Activated naive CD4-positive, alpha-beta T cell treated with anti-CD3 and anti-CD28 coated beads, Interleukin-2, amount 10 ng/mL, durations not matched to agents 7 days and 5 days (primary cell): ENCODE measurements around the gene SH3PXD2A.

ENCODE experiments used
- CTCF ChIA-PET: fragments of 350-600 bp; sonication (Branson Sonifier 250); formaldehyde crosslinking; loops from one replicate; lab custom pipeline; 2021; ENCODE audit warnings: antibody characterized with exemption; lab: Charles Lee
- DNase-seq: peaks from one replicate; pipeline ENCODE4 v3.0.0-alpha.2; 2020
- H3K27ac Mint-ChIP-seq: one replicate; pipeline ENCODE4 v1.8.0; 2021; ENCODE audit warnings: mild to moderate bottlenecking, moderate library complexity, mixed read lengths
- H3K27me3 Mint-ChIP-seq: one replicate; pipeline ENCODE4 v1.8.0; 2021; ENCODE audit warnings: mild to moderate bottlenecking, mixed read lengths
- H3K36me3 Mint-ChIP-seq: one replicate; pipeline ENCODE4 v1.8.0; 2021; ENCODE audit warnings: mixed read lengths
- H3K4me1 Mint-ChIP-seq: one replicate; pipeline ENCODE4 v1.8.0; 2021; ENCODE audit warnings: mixed read lengths
- H3K4me3 Mint-ChIP-seq: one replicate; pipeline ENCODE4 v1.8.0; 2021; ENCODE audit warnings: mild to moderate bottlenecking, moderate library complexity, mixed read lengths
- H3K9me3 Mint-ChIP-seq: one replicate; pipeline ENCODE4 v1.8.0; 2021; ENCODE audit warnings: mixed read lengths

Gene SH3PXD2A

DNA sequence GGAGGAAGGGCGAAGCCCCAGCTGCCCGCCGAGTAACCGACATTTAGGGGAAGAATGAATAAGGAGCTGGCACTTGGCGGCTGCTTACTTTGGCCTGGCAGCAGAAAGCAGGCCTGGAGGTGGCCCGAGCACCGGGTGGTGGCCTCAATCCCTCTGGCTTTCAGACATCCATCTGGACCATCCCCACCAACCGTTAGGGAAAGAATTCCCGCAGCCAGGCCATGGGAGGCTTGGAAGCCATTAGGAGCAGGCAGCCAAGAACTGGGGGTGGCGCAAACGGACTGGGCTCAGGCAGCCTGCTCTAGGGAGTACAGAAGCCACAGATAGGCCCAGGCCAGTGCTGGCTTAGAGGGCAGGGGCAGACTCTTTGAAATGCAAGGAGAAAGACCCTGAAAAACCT is 229.2 kb downstream of the SH3PXD2A start:
- H3K36me3 Mint-ChIP-seq, result peaks cover 3% of the 10 kb centered on the region
- H3K9me3 Mint-ChIP-seq, result no peaks in the 10 kb centered on the region
- no peak for DNase-seq
- H3K4me3 Mint-ChIP-seq, result no peak overlapping the region
- CTCF ChIA-PET, result interaction anchor here (0.7 kb wide), 1 partner anchor 60 kb away, joined by 3 read pairs; no protein-coding TSS in a partner anchor
- no peaks in the 10 kb centered on the region for H3K4me1 Mint-ChIP-seq
- H3K27me3 Mint-ChIP-seq, result no peaks in the 10 kb centered on the region
- no peak overlapping the region for H3K27ac Mint-ChIP-seq

DNA sequence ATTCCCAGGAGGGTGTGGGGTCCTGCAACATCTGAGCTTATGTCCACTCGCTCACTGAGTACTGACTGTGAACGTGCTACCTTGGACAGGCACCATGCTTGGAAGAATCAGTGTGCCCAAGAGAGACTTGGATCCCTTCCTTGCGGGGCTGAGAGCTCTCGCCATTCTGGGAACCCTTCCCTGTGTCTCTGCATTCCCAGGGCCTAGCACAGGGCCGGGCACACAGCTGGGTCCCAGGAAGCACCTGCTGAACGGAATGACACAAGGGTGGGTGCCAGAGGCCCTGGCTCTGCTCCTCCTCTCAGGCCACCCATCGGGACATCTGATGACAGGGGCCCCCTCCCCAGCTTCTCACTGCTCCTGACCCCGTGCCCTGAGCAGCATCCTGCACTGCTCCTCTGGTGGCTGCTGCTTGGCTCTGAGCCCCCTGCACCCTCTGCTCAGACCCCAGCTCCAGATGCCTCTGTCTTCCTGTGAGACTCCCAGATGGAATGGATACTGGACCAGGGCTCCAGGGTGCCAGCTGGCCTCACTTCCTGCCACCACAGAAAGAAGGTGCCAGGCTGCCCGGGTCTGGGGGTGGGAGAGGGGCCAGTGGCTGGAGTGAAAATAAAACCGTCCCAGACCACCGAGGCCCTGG is 232.3 kb downstream of the SH3PXD2A start:
- Mint-ChIP-seq H3K4me3 (no peak overlapping the region), H3K36me3 (peaks cover 3% of the 10 kb centered on the region), H3K4me1 (no peaks in the 10 kb centered on the region), H3K27me3 (no peaks in the 10 kb centered on the region), H3K27ac (no peak overlapping the region), H3K9me3 (no peaks in the 10 kb centered on the region)
- DNase-seq, result no peak
- CTCF ChIA-PET, result no interaction called here

DNA sequence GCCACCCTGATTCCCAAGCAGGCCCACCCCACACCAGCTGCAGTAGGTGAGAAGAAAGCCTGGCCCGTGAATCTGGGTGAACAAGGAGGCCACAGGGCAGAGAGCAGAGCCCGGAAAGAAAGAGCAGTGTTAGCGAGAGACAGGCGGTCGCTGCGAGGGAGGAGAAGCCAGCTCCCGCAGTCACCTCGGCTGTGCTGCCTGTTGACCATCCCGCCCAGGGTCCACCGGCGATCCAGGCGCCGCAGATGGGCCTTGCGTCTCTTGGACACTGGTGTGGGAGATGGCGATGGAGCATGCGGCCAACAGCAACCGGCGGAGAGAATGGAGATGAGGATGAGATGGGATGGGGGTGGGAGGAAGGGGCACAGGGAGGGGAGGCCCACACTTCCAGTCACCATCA is 233.1 kb downstream of the SH3PXD2A start:
- H3K36me3 Mint-ChIP-seq, result peaks cover 3% of the 10 kb centered on the region
- H3K27me3 Mint-ChIP-seq, result no peaks in the 10 kb centered on the region
- H3K4me3 Mint-ChIP-seq, result no peak overlapping the region
- DNase-seq, result no peak
- H3K4me1 Mint-ChIP-seq, result no peaks in the 10 kb centered on the region
- no peaks in the 10 kb centered on the region for H3K9me3 Mint-ChIP-seq
- CTCF ChIA-PET, result no interaction called here
- no peak overlapping the region for H3K27ac Mint-ChIP-seq

DNA sequence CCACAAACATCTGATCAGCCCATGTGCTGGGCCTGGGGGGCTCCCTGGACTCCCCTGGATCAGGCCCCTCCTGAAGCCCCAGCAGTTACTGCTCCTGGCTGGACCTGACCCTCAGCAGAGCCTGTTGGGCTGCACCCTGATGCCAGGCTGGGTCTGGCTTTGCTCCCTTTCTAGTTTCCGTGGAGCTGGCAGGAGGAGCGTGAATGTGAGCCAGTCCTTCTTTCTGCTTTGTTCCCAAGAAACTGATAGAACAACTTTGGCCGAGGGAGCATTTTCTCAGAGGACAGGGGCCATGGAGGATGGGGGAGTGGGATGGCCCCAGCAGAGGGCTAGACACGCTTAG is 233.6 kb downstream of the SH3PXD2A start:
- Mint-ChIP-seq H3K4me1 (no peaks in the 10 kb centered on the region), H3K9me3 (no peaks in the 10 kb centered on the region), H3K27ac (no peak overlapping the region), H3K36me3 (peaks cover 3% of the 10 kb centered on the region), H3K27me3 (no peaks in the 10 kb centered on the region), H3K4me3 (no peak overlapping the region)
- CTCF ChIA-PET, result no interaction called here
- DNase-seq, result no peak

DNA sequence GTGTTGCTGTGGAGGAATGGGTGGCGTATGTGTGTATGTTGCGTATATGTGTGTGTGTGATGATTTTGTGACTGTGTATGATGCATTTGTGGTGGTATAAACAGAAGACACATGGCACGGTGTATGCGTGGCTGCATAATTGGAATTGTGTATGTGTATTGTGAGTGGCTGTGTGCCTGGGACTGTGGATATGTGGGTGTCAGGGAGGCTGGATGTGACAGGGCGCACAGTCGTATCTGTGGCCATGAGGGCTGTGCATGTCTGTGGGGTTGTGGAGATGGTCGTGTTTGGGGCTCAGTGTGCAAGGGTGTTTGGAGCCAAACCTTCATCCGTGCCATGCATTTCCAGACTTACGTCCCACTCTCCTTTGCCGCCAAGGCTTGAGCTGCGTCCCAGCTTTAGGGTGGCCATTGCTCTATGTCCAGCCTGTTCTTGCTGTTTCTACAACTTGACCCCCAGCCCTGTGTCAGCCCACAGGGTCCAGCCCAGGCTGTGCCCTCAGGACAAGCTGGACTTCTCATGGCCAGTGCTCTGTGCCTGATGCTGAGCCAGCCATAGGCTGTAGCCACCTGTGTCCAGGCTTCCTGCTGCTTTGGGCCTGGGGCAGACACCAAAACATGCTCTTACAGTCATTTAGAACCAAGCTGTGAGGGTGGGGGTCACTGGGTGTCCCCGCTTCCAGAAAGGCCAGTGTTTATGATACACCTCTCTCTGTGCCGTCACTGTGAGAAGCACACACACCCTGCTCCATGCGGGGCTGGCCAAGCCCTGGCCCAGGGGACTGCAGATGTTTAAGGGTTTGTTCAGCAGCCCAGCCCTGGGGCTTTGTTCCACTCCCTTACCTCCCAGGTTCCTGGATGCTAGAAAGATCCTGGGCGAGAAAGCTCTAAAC is 234.2 kb downstream of the SH3PXD2A start:
- CTCF ChIA-PET, result no interaction called here
- no peak overlapping the region for H3K4me3 Mint-ChIP-seq
- H3K27ac Mint-ChIP-seq, result no peak overlapping the region
- no peaks in the 10 kb centered on the region for H3K4me1 Mint-ChIP-seq
- H3K36me3 Mint-ChIP-seq, result peaks cover 3% of the 10 kb centered on the region
- no peak for DNase-seq
- H3K9me3 Mint-ChIP-seq, result no peaks in the 10 kb centered on the region
- no peaks in the 10 kb centered on the region for H3K27me3 Mint-ChIP-seq

DNA sequence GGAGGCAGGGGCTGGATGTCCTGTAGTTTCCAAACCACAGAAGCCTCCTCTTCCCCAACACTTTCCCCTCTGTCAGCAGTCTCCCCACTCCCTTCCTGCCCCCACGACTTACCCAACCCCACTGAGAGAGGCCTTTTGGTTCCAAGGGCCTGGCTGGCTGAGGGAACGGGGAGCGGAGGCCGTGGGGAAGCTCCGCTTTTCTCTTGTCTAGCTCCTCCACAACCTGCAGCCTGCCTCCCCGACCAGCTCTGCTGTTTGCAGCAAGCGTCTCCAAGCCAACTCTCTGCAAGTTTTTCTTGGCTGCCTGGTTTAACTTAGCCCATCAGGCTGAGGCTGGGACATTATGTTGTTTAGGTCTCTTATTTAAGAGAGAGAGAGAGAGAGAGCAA is 235.0 kb downstream of the SH3PXD2A start:
- Mint-ChIP-seq H3K36me3 (peaks cover 3% of the 10 kb centered on the region), H3K4me1 (no peaks in the 10 kb centered on the region), H3K27ac (no peak overlapping the region), H3K27me3 (no peaks in the 10 kb centered on the region), H3K9me3 (no peaks in the 10 kb centered on the region), H3K4me3 (no peak overlapping the region)
- CTCF ChIA-PET, result interaction anchor here (1.7 kb wide), 1 partner anchor 15 kb away, joined by 6 read pairs; no protein-coding TSS in a partner anchor
- DNase-seq, result no peak

DNA sequence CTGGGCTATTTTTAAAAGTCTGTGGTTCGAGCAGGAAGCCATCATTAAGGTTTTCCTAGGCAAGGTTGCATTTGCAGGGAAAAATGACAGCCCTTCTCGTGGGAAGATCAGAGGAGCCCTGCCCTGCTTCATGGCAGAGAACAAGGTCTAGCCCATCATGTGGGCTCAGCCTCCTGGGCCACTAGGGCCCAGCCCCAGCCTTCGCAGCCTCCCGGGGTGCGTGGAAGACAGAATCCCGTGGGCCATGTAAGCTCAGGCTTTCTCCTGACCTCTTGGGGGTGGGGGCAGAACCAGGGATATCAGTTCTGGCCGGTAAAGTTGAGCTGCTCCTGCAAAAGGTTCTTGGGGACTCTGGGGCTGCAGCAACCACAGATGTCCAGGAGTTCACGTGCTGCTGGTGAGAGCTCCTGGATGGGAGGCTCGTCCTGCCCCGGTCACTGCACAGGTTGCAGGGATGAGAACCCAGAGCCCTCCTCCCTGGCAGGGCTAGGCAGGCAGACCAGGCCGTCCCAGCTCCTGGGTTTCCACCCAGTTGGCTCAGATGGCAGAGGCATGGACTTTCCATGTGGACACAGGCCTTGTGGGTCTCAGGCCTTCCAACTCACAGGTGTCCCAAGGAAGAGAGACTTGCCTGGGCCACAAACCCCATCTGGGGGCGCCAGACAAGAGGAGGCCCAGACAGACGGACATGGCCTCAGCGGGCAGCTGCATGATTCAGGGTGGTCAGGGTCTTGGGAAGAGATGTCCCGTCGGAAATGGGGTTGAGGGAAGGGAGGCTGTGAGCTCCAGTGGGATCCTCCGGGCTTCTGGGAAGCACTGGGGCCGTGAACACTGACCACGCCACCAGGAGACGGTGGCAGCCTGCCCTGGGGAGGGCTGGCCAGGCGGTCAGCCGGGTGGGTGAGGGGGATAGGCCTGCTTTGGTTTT is 235.7 kb downstream of the SH3PXD2A start:
- no peak for DNase-seq
- Mint-ChIP-seq H3K9me3 (no peaks in the 10 kb centered on the region), H3K27ac (no peak overlapping the region), H3K4me3 (no peak overlapping the region), H3K27me3 (no peaks in the 10 kb centered on the region), H3K36me3 (peaks cover 1% of the 10 kb centered on the region), H3K4me1 (no peaks in the 10 kb centered on the region)
- CTCF ChIA-PET, result interaction anchor here (1.0 to 1.7 kb wide), 2 partner anchors 14 to 229 kb away, joined by 4 to 6 read pairs; no protein-coding TSS in a partner anchor

DNA sequence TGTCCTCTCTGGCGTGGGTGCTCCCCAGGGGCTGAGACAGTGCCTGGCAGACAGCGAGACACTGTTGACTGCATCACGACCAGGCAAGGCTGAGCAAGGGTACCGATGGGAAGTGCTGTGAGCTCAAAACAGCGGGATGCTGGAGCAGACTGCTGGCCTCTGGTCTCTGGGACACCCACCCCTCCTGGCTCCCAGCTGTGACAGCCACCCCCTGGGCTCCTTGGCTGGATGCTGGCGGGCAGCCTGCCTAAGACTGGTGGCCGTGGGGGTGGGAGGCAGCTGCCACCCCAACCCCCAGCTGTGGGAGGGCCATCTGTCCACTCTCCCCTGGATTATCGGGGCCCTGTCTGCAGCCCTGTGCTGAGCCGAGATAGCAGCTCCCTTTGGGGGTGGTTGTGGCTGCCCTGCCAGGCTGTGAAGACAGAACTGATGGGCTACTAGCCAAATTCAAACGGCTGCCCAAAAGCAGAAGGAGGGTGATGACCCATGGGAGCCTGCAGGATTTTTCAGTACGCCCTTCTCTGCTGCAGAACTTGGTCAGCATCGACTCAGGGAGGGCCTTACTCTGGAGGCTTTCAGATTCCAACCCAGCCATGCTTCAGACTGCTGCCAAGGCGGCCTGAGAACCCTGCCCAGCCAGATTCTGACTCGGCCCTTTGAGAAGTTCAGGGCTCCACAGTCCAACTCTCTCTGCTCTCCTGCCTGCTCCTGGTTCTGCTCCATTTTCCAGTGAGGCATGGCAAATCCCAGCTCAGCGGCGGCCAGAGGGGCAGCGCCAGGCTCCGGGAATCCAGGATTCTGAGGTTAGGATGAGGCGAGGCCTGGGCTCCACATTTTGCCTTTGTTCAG is 236.6 kb downstream of the SH3PXD2A start:
- peaks cover 1% of the 10 kb centered on the region for H3K36me3 Mint-ChIP-seq
- no peak overlapping the region for H3K4me3 Mint-ChIP-seq
- CTCF ChIA-PET, result interaction anchor here (1.0 to 1.7 kb wide), 2 partner anchors 13 to 230 kb away, joined by 4 to 6 read pairs; no protein-coding TSS in a partner anchor
- no peaks in the 10 kb centered on the region for H3K9me3 Mint-ChIP-seq
- H3K27me3 Mint-ChIP-seq, result no peaks in the 10 kb centered on the region
- H3K27ac Mint-ChIP-seq, result no peak overlapping the region
- no peak for DNase-seq
- no peaks in the 10 kb centered on the region for H3K4me1 Mint-ChIP-seq

DNA sequence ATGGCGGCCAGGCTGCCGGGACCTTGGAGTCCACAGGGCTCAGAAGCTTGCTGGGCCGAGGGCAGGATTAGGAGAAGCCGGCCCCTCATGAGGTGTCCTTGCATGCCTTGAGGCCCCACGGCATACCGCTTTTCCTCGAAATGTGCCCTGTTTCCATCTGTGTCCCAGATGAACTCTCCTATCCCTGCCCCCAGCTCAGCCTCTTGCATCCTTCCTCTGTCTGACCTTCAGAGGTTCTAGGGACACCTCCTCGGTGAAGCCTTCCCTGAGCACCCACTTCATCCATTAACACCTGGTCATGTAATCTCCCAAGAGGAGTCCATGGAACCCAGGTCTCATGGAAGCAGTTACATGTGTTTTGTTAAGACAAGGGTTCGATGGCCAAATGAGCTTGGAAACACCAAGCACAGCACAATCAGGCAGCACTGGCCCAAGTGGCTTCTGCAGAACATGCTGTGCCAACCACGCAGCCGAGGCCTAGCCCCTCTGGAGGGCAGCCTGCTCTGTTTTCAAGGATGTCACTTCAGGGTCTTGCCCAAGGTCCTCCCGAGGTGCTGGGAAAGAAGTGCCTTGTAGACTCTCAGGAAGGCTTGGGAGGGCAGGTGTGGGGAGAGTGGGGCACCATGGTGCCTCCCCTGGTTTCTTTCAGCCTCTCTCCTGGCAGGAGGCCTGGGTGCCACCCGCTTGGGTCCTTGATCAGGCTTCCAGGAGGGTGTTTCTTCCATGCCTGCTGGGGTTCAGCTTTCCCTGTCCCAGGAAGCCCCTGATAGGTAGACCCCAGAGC is 237.6 kb downstream of the SH3PXD2A start:
- Mint-ChIP-seq H3K27me3 (no peaks in the 10 kb centered on the region), H3K27ac (no peak overlapping the region), H3K9me3 (no peaks in the 10 kb centered on the region), H3K36me3 (peaks cover 1% of the 10 kb centered on the region), H3K4me1 (no peaks in the 10 kb centered on the region), H3K4me3 (no peak overlapping the region)
- DNase-seq, result no peak
- CTCF ChIA-PET, result interaction anchor here (1.7 kb wide), 1 partner anchor 68 kb away, joined by 5 read pairs; no protein-coding TSS in a partner anchor

DNA sequence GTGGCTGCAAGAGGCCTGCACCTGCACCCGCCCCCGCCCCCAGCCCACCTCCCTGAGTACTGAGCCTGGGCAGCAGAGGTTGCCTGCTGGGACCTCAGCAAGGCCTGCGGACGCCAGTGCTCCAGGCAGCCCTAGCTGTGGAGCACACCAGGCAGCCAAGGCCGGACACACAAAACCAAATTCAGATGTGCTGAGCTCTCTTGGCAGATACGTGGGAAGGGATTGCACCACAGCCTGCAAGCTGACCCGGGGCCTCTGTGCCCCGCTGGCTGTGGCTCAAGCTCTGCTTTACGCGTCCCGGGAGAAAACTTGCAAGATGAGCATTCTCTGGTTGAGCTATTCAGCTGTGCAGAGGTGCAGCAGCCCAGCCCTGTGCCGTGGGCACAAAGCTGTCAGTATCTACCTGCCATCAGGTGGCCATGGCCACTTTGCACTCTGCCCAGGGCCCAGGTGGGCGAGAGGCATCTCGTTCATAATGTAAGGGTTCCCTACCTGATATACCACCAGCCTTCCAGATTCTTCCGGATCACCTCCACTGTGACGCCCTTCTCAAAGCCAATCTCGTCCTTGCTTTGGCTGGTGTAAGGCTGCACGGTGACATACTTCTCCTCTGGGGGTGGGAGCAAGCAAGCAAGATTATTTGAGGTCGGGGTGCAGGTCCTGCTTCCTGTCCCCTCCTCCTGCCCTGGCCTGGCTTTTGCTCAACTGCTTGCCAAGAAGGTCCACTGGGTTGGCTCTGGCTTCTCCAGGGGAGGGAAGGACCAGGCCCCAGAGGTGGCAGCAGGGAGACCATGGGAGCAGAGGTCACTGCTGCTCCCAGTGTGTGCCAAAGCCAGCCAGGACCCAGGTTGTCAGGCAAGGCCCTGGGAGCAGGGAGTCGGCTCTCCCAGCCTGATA is 238.4 kb downstream of the SH3PXD2A start:
- no peak overlapping the region for H3K27ac Mint-ChIP-seq
- H3K27me3 Mint-ChIP-seq, result no peaks in the 10 kb centered on the region
- no peak overlapping the region for H3K4me3 Mint-ChIP-seq
- H3K9me3 Mint-ChIP-seq, result no peaks in the 10 kb centered on the region
- no peak for DNase-seq
- H3K36me3 Mint-ChIP-seq, result no peaks in the 10 kb centered on the region
- no peaks in the 10 kb centered on the region for H3K4me1 Mint-ChIP-seq
- CTCF ChIA-PET, result interaction anchor here (1.7 kb wide), 1 partner anchor 69 kb away, joined by 5 read pairs; no protein-coding TSS in a partner anchor

DNA sequence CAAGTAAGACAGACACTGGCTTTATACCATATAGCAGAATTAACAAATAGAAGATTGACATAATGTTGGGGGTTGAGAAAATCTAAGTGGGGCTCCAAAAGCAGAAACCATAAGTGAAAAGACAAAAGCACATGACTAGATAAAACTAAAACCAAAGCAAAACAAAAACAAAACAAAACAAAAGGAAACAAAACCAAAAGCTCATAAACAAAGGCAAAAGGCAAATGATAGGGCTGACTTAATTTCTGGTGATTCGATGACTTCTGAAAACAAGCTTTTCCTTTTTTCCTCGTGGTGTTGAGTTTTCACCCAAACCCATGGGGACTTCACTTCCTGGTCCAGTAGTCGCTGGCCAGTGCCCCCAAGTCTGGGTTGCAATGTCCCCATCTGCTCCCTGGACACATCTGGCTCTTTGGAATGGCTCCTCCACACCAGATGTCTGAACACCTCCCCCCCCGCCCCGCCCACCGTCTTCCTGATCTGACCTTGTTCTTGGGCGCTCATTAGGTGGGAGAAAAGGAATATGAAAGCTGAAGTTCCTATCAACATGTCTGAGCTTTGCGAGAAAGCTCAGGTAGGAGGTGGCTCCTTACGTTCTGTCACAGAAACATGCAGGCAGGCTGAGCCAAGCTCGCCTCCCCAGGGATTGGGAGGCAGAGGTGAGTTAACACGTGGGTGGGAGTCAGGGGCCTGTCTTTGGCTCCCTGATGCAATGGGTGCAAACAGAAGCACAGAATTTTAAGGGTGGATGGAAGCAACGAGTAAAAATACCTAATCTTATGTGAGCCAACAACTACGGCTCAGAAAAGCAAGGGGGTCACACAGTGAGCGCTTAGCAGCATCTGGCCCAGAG is 240.8 kb downstream of the SH3PXD2A start:
- H3K4me3 Mint-ChIP-seq, result no peak overlapping the region
- H3K9me3 Mint-ChIP-seq, result no peaks in the 10 kb centered on the region
- H3K4me1 Mint-ChIP-seq, result no peaks in the 10 kb centered on the region
- CTCF ChIA-PET, result interaction anchor here (1.3 to 2.1 kb wide), 4 partner anchors 9 to 72 kb away, joined by 3 to 8 read pairs (median 6); no protein-coding TSS in a partner anchor
- H3K27me3 Mint-ChIP-seq, result no peaks in the 10 kb centered on the region
- H3K27ac Mint-ChIP-seq, result no peak overlapping the region
- no peaks in the 10 kb centered on the region for H3K36me3 Mint-ChIP-seq
- no peak for DNase-seq
